Gastroesophageal sphincter (tissue), 4 donors: ENCODE results near the gene LRRC47. TPM values are rescaled to one million over a fixed set of nuclear protein-coding genes. Genes with fewer than 3 reads are reported as not detected.

Experiments used
- ATAC-seq: fragments of 150-250 bp; one replicate; pipeline ENCODE4 v1.9.1; 2016; ENCODE audit warnings: mild to moderate bottlenecking, moderate library complexity
- H3K27ac ChIP-seq, 4 donors: fragments of 200-600 bp; sonication (generic) in 3 of 4; 1 replicate in 3 of 4; 2 replicates in 1 of 4; pipeline ENCODE4 v1.5.1; 2016 to 2019
- H3K27me3 ChIP-seq: fragments of 200-600 bp; sonication (generic); one replicate; pipeline ENCODE4 v1.5.1; 2019
- H3K36me3 ChIP-seq, 2 donors: fragments of 200-600 bp; sonication (generic); one replicate each; pipeline ENCODE4 v1.5.1; 2019; ENCODE audit warnings: control low read depth in 1 of 2
- H3K4me1 ChIP-seq, 3 donors: fragments of 200-600 bp; sonication (generic); 1 replicate in 2 of 3; 2 replicates in 1 of 3; pipeline ENCODE4 v1.5.1; 2016 to 2019; ENCODE audit warnings: control low read depth in 2 of 3
- H3K4me3 ChIP-seq, 2 donors: fragments of 200-600 bp; sonication (generic); one replicate each; pipeline ENCODE4 v1.5.1; 2019; ENCODE audit warnings: mild to moderate bottlenecking in 1 of 2, moderate library complexity in 1 of 2
- H3K9me3 ChIP-seq, 3 donors: fragments of 200-600 bp; sonication (generic); one replicate each; pipeline ENCODE4 v1.5.1; 2017 to 2019; ENCODE audit warnings: control low read depth in 2 of 3
- EP300 ChIP-seq: sonication (generic); formaldehyde crosslinking; IDR thresholded peaks from one replicate; pipeline ENCODE4 v1.6.1; 2017; ENCODE audit warnings: antibody characterized with exemption, mild to moderate bottlenecking
- POLR2A ChIP-seq, 2 donors: fragments of 450-650 bp; IDR thresholded peaks; one replicate each; pipeline ENCODE4 v1.6.1; 2017; ENCODE audit warnings: antibody characterized with exemption in 2 of 2, mild to moderate bottlenecking in 2 of 2, moderate library complexity in 1 of 2
- POLR2AphosphoS5 ChIP-seq: sonication (generic); formaldehyde crosslinking; IDR thresholded peaks from one replicate; pipeline ENCODE4 v1.6.1; 2017; ENCODE audit warnings: antibody characterized with exemption
- WGBS, 2 donors: methylation state at CpG; one replicate each; pipeline ENCODE4 v1.1.5; 2018; ENCODE audit warnings: low coverage in 1 of 2; 5-methylcytosine and 5-hydroxymethylcytosine counted together
- total RNA-seq, 4 donors: library from RNA; depleted of rRNA; stranded (reverse); fragments of >200 nt; gene quantifications; one replicate each; pipeline ENCODE4 v1.1.0, GENCODE V29; 2016
- TF ChIP-seq, protein P1 (sequence below), 4 experiments: fragments of 200-600 bp in 2 of 4; fragments of 450-650 bp in 2 of 4; sonication (generic) in 1 of 4; IDR thresholded peaks; one replicate each; pipeline ENCODE4 v1.5.1; 2017 to 2019; ENCODE audit warnings: antibody characterized with exemption in 4 of 4, mild to moderate bottlenecking in 2 of 4, moderate library complexity in 2 of 4

Gene LRRC47
- total RNA-seq, 4 donors from 2014 or later, result 36.5 to 47.9 (median 46.5) TPM

DNA sequence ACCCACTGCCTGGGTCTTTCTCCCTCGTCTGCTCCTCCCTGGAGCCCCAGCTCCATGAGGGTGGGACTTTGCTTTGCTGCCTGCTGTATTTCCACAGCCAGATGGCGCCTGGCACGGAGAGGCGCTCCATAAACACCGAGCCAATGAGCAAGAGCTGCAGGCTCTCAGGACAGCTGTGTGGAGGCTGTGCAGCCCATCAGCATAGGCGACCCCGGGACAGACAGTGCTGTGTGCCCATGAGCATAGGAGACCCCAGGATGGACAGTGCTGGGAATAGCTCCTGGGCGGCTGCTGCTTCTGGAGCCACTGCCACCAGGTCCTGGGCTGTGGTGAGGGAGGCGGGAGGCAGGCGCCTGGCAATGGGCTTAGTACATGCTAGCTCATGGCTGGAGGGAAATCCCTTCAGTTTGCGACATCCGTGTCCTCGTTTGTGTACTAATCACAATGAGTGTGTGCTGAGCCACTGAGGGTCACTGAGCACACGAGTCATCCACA is 31.6 kb upstream of the LRRC47 start:
- WGBS, 2 donors, result 91% methylated on average over 4 of the region's 14 CpGs; no CpG with 5 or more reads in 1 of the 2 donors
- Histone ChIP-seq H3K4me1 (no peaks in the 10 kb centered on the region), H3K27me3 (no peaks in the 10 kb centered on the region), H3K4me3 (no peak overlapping the region), H3K27ac (no peak overlapping the region), H3K36me3 (peaks cover 2 to 100% of the 10 kb centered on the region in 2 donors), H3K9me3 (no peaks in the 10 kb centered on the region)
- ATAC-seq, result no peak
- TF ChIP-seq, protein P1, sequence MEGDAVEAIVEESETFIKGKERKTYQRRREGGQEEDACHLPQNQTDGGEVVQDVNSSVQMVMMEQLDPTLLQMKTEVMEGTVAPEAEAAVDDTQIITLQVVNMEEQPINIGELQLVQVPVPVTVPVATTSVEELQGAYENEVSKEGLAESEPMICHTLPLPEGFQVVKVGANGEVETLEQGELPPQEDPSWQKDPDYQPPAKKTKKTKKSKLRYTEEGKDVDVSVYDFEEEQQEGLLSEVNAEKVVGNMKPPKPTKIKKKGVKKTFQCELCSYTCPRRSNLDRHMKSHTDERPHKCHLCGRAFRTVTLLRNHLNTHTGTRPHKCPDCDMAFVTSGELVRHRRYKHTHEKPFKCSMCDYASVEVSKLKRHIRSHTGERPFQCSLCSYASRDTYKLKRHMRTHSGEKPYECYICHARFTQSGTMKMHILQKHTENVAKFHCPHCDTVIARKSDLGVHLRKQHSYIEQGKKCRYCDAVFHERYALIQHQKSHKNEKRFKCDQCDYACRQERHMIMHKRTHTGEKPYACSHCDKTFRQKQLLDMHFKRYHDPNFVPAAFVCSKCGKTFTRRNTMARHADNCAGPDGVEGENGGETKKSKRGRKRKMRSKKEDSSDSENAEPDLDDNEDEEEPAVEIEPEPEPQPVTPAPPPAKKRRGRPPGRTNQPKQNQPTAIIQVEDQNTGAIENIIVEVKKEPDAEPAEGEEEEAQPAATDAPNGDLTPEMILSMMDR (IDR thresholded peaks at IDR 0.05), result no peak
- no peak for TF ChIP-seq POLR2A (IDR thresholded peaks at IDR 0.05)
- no peak for TF ChIP-seq POLR2AphosphoS5
- no peak for TF ChIP-seq EP300

DNA sequence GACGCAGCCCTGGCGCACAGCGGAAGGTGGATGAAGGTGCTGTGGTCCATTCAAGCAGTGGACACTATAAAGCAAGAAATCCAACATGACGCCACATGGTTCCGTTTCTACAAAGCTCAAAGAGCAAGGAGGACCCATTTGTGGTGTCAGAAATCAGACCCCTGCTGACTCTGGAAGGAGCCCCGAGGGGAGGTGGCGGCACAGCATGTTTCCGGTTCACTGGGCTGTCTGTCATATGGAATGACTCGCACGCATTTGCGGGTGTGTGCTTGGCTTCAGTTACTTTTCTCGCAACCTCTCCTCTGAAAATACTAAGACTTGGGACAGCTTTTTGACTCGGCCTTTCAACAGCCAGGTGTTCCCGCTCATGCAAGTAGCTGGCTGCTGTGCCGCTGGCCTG is 29.1 kb upstream of the LRRC47 start:
- Histone ChIP-seq H3K27ac (no peak overlapping the region), H3K4me1 (no peaks in the 10 kb centered on the region), H3K4me3 (no peak overlapping the region), H3K27me3 (no peaks in the 10 kb centered on the region), H3K9me3 (no peaks in the 10 kb centered on the region), H3K36me3 (peaks cover 0 to 100% of the 10 kb centered on the region in 2 donors)
- WGBS, 2 donors, result 70 to 85% methylated on average over 2 to 15 of the region's 15 CpGs
- TF ChIP-seq POLR2AphosphoS5, result no peak
- no peak for TF ChIP-seq POLR2A (IDR thresholded peaks at IDR 0.05)
- TF ChIP-seq EP300, result no peak
- TF ChIP-seq, protein P1 (IDR thresholded peaks at IDR 0.05), result no peak
- ATAC-seq, result no peak

DNA sequence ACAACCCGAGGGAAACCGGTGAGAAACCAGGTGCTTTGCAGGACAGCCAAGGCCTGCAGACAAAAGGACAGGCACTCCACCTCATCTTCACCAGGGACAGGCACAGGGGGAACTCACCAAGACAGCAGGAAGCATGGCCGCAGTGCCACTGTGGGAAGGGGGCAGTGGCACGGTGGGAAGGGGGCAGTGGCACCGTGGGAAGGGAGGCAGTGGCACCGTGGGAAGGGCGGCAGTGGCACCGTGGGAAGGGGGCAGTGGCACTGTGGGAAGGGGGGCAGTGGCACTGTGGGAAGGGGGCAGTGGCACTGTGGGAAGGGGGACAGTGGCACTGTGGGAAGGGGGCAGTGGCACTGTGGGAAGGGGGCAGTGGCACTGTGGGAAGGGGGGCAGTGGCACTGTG is 28.4 kb upstream of the LRRC47 start:
- Histone ChIP-seq H3K9me3 (no peaks in the 10 kb centered on the region), H3K27me3 (no peaks in the 10 kb centered on the region), H3K4me3 (no peak overlapping the region), H3K36me3 (peaks cover 0 to 100% of the 10 kb centered on the region in 2 donors), H3K4me1 (no peaks in the 10 kb centered on the region), H3K27ac (no peak overlapping the region)
- TF ChIP-seq POLR2A (IDR thresholded peaks at IDR 0.05) (no peak), POLR2AphosphoS5 (no peak), EP300 (no peak)
- TF ChIP-seq, protein P1 (IDR thresholded peaks at IDR 0.05), result no peak
- WGBS, 2 donors, result 82% methylated on average over 4 of the region's 8 CpGs; no CpG with 5 or more reads in 1 of the 2 donors
- ATAC-seq, result no peak

DNA sequence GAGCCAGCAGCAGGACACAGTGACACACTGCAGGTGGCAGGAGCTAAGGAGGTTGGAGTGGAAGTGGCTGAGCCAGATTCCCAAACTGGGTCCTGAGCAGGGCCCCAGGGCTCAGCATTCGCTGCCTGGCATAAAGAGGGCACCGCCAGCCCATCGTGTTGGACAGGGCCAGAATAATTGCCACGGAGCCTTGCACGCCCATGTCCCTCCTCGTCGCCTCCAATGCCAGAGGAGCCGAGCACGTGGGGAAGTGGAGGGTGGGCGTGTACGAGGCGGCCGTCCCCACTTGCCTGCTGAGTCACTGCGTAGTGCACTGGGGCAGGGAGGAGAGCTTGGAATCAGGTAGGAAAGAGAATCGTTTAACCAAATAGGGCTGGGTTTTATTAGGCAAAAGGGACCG is 26.1 kb upstream of the LRRC47 start:
- WGBS, 2 donors, result 96% methylated on average over 3 of the region's 16 CpGs; no CpG with 5 or more reads in 1 of the 2 donors
- H3K27me3 ChIP-seq, result no peaks in the 10 kb centered on the region
- peaks cover 0 to 97% of the 10 kb centered on the region in 2 donors for H3K36me3 ChIP-seq
- no peak for ATAC-seq
- no peaks in the 10 kb centered on the region for H3K4me1 ChIP-seq
- TF ChIP-seq POLR2A (IDR thresholded peaks at IDR 0.05) (no peak), EP300 (no peak), POLR2AphosphoS5 (no peak)
- TF ChIP-seq, protein P1 (IDR thresholded peaks at IDR 0.05), result no peak
- no peaks in the 10 kb centered on the region for H3K9me3 ChIP-seq
- no peak overlapping the region for H3K27ac ChIP-seq
- H3K4me3 ChIP-seq, result no peak overlapping the region

DNA sequence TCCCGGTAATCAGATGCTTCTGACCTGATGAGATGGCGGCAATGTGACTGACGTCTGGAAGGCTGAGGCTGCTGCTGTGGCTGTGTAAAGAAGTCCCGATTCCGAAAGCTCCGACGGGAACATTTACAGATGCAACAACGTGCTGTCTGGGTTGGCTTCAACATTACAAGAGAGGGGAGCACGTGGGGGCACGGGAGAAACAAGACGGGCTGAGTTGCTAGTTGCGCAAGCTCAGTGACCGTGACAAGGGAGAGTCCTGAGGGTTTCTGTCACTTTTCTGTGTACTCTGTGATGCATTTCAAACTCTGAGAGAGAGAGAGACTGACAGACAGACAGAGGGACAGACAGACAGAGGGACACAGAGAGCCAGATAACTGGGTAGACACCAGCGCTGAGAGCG is 25.6 kb upstream of the LRRC47 start:
- TF ChIP-seq EP300, result no peak
- no peak for TF ChIP-seq POLR2AphosphoS5
- TF ChIP-seq, protein P1 (IDR thresholded peaks at IDR 0.05), result no peak
- no peak for TF ChIP-seq POLR2A (IDR thresholded peaks at IDR 0.05)
- Histone ChIP-seq H3K27ac (no peak overlapping the region), H3K4me3 (no peak overlapping the region), H3K9me3 (no peaks in the 10 kb centered on the region), H3K36me3 (peaks cover 0 to 97% of the 10 kb centered on the region in 2 donors), H3K27me3 (no peaks in the 10 kb centered on the region), H3K4me1 (no peaks in the 10 kb centered on the region)
- 84 to 89% methylated on average over 14 of the region's 15 CpGs for WGBS, 2 donors
- no peak for ATAC-seq
